Measurements from ENCODE around the gene TMEM272.

The TMEM272 gene

GRCh38 chr13:51873117-51873798 lies 28.3 kb upstream of the TMEM272 start:
- no peak for TF ChIP-seq CTCF (IDR thresholded peaks at IDR 0.05; ENCODE audit: unreplicated experiment in 3 of 3)
- peaks cover 15% of the 10 kb centered on the region for H3K4me1 Mint-ChIP-seq
- no peak overlapping the region for H3K4me3 Mint-ChIP-seq
- H3K27ac Mint-ChIP-seq: no peak overlapping the region
- H3K27me3 Mint-ChIP-seq (ENCODE audit: low read depth): peaks cover 5% of the 10 kb centered on the region
- no peaks in the 10 kb centered on the region for H3K36me3 Mint-ChIP-seq (ENCODE audit: low read depth)
- no peaks in the 10 kb centered on the region for H3K9me3 Mint-ChIP-seq

GRCh38 chr13:51870616-51871015 lies 25.6 kb upstream of the TMEM272 start:
- peaks cover 11% of the 10 kb centered on the region for H3K27me3 Mint-ChIP-seq (ENCODE audit: low read depth)

GRCh38 chr13:51869916-51870315 lies 24.9 kb upstream of the TMEM272 start:
- no peaks in the 10 kb centered on the region for H3K36me3 Mint-ChIP-seq (ENCODE audit: low read depth)
- no peaks in the 10 kb centered on the region for H3K9me3 Mint-ChIP-seq
- H3K4me3 Mint-ChIP-seq: no peak overlapping the region
- peaks cover 11% of the 10 kb centered on the region for H3K4me1 Mint-ChIP-seq
- peaks cover 11% of the 10 kb centered on the region for H3K27me3 Mint-ChIP-seq (ENCODE audit: low read depth)
- H3K27ac Mint-ChIP-seq: no peak overlapping the region
- TF ChIP-seq CTCF (IDR thresholded peaks at IDR 0.05; ENCODE audit: unreplicated experiment in 3 of 3): no peak

More at GRCh38 chr13:51870616-51871015, 25.6 kb upstream of the TMEM272 start:
- Mint-ChIP-seq H3K27ac (no peak overlapping the region), H3K9me3 (no peaks in the 10 kb centered on the region), H3K4me1 (peaks cover 11% of the 10 kb centered on the region), H3K36me3 (ENCODE audit: low read depth) (no peaks in the 10 kb centered on the region), H3K4me3 (no peak overlapping the region)
- no peak for TF ChIP-seq CTCF (IDR thresholded peaks at IDR 0.05; ENCODE audit: unreplicated experiment in 3 of 3)

GRCh38 chr13:51867062-51867461 lies 22.1 kb upstream of the TMEM272 start:
- H3K4me3 Mint-ChIP-seq: no peak overlapping the region
- no peak overlapping the region for H3K27ac Mint-ChIP-seq
- no peak for TF ChIP-seq CTCF (IDR thresholded peaks at IDR 0.05; ENCODE audit: unreplicated experiment in 3 of 3)
- H3K9me3 Mint-ChIP-seq: no peaks in the 10 kb centered on the region
- H3K27me3 Mint-ChIP-seq (ENCODE audit: low read depth): peaks cover 6% of the 10 kb centered on the region
- peaks cover 5% of the 10 kb centered on the region for H3K4me1 Mint-ChIP-seq
- H3K36me3 Mint-ChIP-seq (ENCODE audit: low read depth): no peaks in the 10 kb centered on the region

GRCh38 chr13:51865838-51866237 lies 20.9 kb upstream of the TMEM272 start:
- no peak for TF ChIP-seq CTCF (IDR thresholded peaks at IDR 0.05; ENCODE audit: unreplicated experiment in 3 of 3)
- Mint-ChIP-seq H3K27ac (no peak overlapping the region), H3K4me3 (no peak overlapping the region), H3K9me3 (no peaks in the 10 kb centered on the region), H3K27me3 (ENCODE audit: low read depth) (peaks cover 6% of the 10 kb centered on the region), H3K36me3 (ENCODE audit: low read depth) (no peaks in the 10 kb centered on the region), H3K4me1 (no peaks in the 10 kb centered on the region)

- Mint-ChIP-seq H3K36me3 (ENCODE audit: low read depth) (no peaks in the 10 kb centered on the region), H3K27me3 (ENCODE audit: low read depth) (peaks cover 14% of the 10 kb centered on the region), H3K27ac (no peak overlapping the region), H3K4me1 (no peaks in the 10 kb centered on the region), H3K4me3 (no peak overlapping the region), H3K9me3 (no peaks in the 10 kb centered on the region)
- no peak for TF ChIP-seq CTCF (IDR thresholded peaks at IDR 0.05; ENCODE audit: unreplicated experiment in 3 of 3)
Measured at GRCh38 chr13:51862957-51863356, 18.0 kb upstream of the TMEM272 start.

Measured in nephron (organoid).